Activated naive CD4-positive, alpha-beta T cell treated with anti-CD3 and anti-CD28 coated beads, Interleukin-2, amount 10 ng/mL, durations not matched to agents 7 days and 5 days (primary cell): ENCODE measurements around the gene FXYD2.

Source experiments
- CTCF ChIA-PET: fragments of 350-600 bp; sonication (Branson Sonifier 250); formaldehyde crosslinking; loops from one replicate; lab custom pipeline; 2021; ENCODE audit warnings: antibody characterized with exemption; lab: Charles Lee
- DNase-seq: peaks from one replicate; pipeline ENCODE4 v3.0.0-alpha.2; 2020
- H3K27ac Mint-ChIP-seq: one replicate; pipeline ENCODE4 v1.8.0; 2021; ENCODE audit warnings: mild to moderate bottlenecking, moderate library complexity, mixed read lengths
- H3K27me3 Mint-ChIP-seq: one replicate; pipeline ENCODE4 v1.8.0; 2021; ENCODE audit warnings: mild to moderate bottlenecking, mixed read lengths
- H3K36me3 Mint-ChIP-seq: one replicate; pipeline ENCODE4 v1.8.0; 2021; ENCODE audit warnings: mixed read lengths
- H3K4me1 Mint-ChIP-seq: one replicate; pipeline ENCODE4 v1.8.0; 2021; ENCODE audit warnings: mixed read lengths
- H3K4me3 Mint-ChIP-seq: one replicate; pipeline ENCODE4 v1.8.0; 2021; ENCODE audit warnings: mild to moderate bottlenecking, moderate library complexity, mixed read lengths
- H3K9me3 Mint-ChIP-seq: one replicate; pipeline ENCODE4 v1.8.0; 2021; ENCODE audit warnings: mixed read lengths

The FXYD2 gene

GRCh38 chr11:117789241-117789640 lies 35.3 kb downstream of the FXYD2 start:
- peaks cover 82% of the 10 kb centered on the region for H3K27me3 Mint-ChIP-seq
- CTCF ChIA-PET: interaction anchor here (0.8 to 1.1 kb wide), 2 partner anchors 18 to 362 kb away, joined by 3 read pairs; no protein-coding TSS in a partner anchor
- H3K9me3 Mint-ChIP-seq: no peaks in the 10 kb centered on the region
- H3K36me3 Mint-ChIP-seq: no peaks in the 10 kb centered on the region
- H3K4me1 Mint-ChIP-seq: no peaks in the 10 kb centered on the region
- H3K27ac Mint-ChIP-seq: no peak overlapping the region
- no peak for DNase-seq
- H3K4me3 Mint-ChIP-seq: no peak overlapping the region

DNA sequence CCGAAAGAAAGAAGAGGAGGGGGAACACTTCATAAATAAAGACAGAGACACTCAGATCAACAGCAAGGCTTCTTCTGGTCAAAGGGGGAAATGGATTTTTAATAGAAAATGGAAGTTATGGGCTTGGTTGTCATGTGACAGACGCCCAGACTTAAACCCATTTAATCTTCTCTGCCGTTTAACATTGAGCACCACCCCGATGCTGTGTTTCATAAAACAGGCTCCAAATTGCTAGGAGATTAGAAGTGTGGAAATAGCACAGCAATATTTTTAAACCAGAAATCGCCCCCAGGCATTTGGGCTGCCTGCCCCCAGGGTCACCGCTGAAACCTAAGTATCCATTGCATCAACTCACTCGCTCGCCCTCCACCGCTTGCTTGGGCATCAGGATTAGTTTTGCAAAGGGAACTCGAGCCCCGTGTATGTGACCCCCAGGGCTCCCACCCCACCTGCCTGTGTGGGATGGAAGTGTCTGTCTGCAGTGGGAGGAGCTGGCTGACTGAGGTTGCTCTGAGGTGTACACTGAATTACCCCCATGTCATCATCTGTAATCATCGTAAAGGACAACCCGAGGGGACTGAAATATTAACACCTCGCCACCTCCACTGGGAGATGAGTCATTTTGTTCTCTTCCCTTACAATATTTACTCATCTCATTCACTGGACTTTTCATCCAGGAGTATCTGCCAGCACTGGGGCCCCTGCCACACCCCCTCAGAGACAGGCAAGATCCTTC lies 38.2 kb downstream of the FXYD2 start:
- Mint-ChIP-seq H3K9me3 (no peaks in the 10 kb centered on the region), H3K4me1 (no peaks in the 10 kb centered on the region), H3K27me3 (peaks cover 66% of the 10 kb centered on the region), H3K36me3 (no peaks in the 10 kb centered on the region), H3K4me3 (no peak overlapping the region), H3K27ac (no peak overlapping the region)
- no peak for DNase-seq
- CTCF ChIA-PET: no interaction called here

GRCh38 chr11:117782101-117782500 lies 42.4 kb downstream of the FXYD2 start:
- Mint-ChIP-seq H3K4me3 (no peak overlapping the region), H3K36me3 (no peaks in the 10 kb centered on the region), H3K9me3 (no peaks in the 10 kb centered on the region), H3K27ac (no peak overlapping the region), H3K27me3 (peaks cover 64% of the 10 kb centered on the region), H3K4me1 (no peaks in the 10 kb centered on the region)
- no peak for DNase-seq
- CTCF ChIA-PET: no interaction called here

DNA sequence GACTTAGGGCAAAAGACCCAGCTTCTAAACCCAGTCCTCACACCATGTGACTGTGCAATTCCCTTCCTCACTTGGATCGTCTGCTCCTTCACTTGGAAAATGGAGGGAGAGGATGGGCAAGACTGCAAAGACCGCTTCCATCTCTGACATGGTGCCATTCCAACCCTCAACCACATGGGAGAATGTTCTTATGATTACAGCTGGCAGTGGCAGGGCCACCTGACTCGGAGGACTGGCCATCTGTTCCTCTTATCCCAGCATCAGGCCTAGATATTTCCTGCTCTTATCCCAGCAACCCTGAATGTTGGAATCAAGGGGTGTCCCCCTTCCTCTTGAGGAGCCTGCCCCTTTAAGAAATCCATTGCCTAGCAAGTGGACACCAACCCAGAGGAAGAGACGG lies 42.9 kb downstream of the FXYD2 start:
- H3K27me3 Mint-ChIP-seq: peaks cover 66% of the 10 kb centered on the region
- H3K4me3 Mint-ChIP-seq: no peak overlapping the region
- no peak overlapping the region for H3K27ac Mint-ChIP-seq
- CTCF ChIA-PET: no interaction called here
- no peaks in the 10 kb centered on the region for H3K9me3 Mint-ChIP-seq
- no peak for DNase-seq
- no peaks in the 10 kb centered on the region for H3K4me1 Mint-ChIP-seq
- no peaks in the 10 kb centered on the region for H3K36me3 Mint-ChIP-seq

- H3K4me3 Mint-ChIP-seq: no peak overlapping the region
- no peaks in the 10 kb centered on the region for H3K4me1 Mint-ChIP-seq
- CTCF ChIA-PET: no interaction called here
- no peak overlapping the region for H3K27ac Mint-ChIP-seq
- H3K27me3 Mint-ChIP-seq: peaks cover 63% of the 10 kb centered on the region
- no peak for DNase-seq
- no peaks in the 10 kb centered on the region for H3K36me3 Mint-ChIP-seq
- H3K9me3 Mint-ChIP-seq: no peaks in the 10 kb centered on the region
Observed at GRCh38 chr11:117780456-117780855, 44.1 kb downstream of the FXYD2 start.

DNA sequence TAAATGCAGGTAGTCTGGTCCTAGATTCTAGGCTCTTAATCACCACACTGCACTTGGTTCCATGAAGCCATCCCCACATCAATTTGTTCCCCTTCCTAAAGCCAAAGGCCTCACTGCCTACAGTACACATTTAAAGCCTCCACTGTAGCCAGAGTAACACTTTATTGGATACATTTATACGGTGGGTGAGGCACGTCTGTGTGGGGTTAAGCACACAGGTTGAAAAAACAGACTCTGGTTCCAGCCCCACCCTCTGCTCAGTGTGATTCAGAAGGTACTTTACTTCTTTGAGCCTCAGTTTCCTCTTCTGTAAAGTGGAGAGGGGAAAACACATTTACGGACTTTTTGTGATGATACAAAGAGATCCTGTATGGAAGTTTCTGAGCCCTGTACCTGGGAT lies 50.0 kb downstream of the FXYD2 start:
- H3K4me3 Mint-ChIP-seq: no peak overlapping the region
- CTCF ChIA-PET: interaction anchor here (1.4 kb wide), 1 partner anchor 348 kb away, joined by 3 read pairs; no protein-coding TSS in a partner anchor
- H3K27me3 Mint-ChIP-seq: peaks cover 38% of the 10 kb centered on the region
- no peak overlapping the region for H3K27ac Mint-ChIP-seq
- no peaks in the 10 kb centered on the region for H3K9me3 Mint-ChIP-seq
- H3K4me1 Mint-ChIP-seq: no peaks in the 10 kb centered on the region
- DNase-seq: no peak
- no peaks in the 10 kb centered on the region for H3K36me3 Mint-ChIP-seq

DNA sequence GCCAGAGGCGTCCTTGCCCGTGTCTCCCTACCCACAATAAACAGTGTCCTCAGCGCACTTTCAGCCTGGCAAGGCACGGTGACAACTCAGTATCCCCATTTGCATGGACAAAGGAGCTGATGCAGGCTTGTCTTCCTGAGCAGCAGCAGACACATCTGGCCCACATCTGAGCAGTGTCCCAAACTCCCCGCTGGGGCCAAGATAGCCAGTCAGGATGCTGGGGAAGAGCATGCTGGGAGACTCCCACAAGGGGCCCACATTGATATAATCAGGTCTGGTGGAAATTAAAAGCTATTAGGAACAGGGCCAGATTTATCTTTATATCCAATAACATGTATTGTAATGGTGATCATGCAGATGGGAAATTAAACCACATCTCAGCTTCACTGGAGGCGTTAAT lies 52.2 kb downstream of the FXYD2 start:
- no peak overlapping the region for H3K27ac Mint-ChIP-seq
- CTCF ChIA-PET: interaction anchor here (1.0 kb wide), 1 partner anchor 35 kb away, joined by 3 read pairs; no protein-coding TSS in a partner anchor
- no peak overlapping the region for H3K4me3 Mint-ChIP-seq
- no peaks in the 10 kb centered on the region for H3K4me1 Mint-ChIP-seq
- peaks cover 27% of the 10 kb centered on the region for H3K27me3 Mint-ChIP-seq
- DNase-seq: no peak
- no peaks in the 10 kb centered on the region for H3K36me3 Mint-ChIP-seq
- no peaks in the 10 kb centered on the region for H3K9me3 Mint-ChIP-seq

GRCh38 chr11:117771841-117772240 lies 52.7 kb downstream of the FXYD2 start:
- Mint-ChIP-seq H3K27ac (no peak overlapping the region), H3K4me1 (no peaks in the 10 kb centered on the region), H3K27me3 (peaks cover 25% of the 10 kb centered on the region), H3K9me3 (no peaks in the 10 kb centered on the region), H3K36me3 (no peaks in the 10 kb centered on the region), H3K4me3 (no peak overlapping the region)
- DNase-seq: no peak
- CTCF ChIA-PET: no interaction called here

DNA sequence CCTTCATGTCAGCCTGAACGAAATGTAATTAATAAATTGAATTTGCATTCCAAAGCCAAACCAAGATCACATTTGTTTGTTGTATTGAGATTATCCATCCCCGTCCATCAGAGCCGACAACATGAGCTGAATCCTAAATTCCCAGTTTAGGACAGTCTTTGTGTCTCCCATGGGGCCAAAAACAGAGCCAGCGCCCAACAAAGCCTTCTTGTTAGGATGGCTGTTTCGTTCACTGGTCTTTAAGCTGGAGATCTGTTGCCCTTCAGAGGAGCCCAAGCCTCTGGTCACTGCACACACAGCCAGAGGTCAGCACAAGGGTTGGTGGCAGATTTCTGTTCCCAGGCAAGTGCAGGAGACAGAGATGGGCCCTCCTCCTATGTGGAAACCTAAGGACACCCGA lies 53.3 kb downstream of the FXYD2 start:
- H3K9me3 Mint-ChIP-seq: no peaks in the 10 kb centered on the region
- H3K36me3 Mint-ChIP-seq: no peaks in the 10 kb centered on the region
- H3K27me3 Mint-ChIP-seq: peaks cover 19% of the 10 kb centered on the region
- H3K27ac Mint-ChIP-seq: no peak overlapping the region
- H3K4me3 Mint-ChIP-seq: no peak overlapping the region
- DNase-seq: no peak
- CTCF ChIA-PET: no interaction called here
- H3K4me1 Mint-ChIP-seq: no peaks in the 10 kb centered on the region

GRCh38 chr11:117770061-117770460 lies 54.5 kb downstream of the FXYD2 start:
- no peaks in the 10 kb centered on the region for H3K9me3 Mint-ChIP-seq
- H3K4me3 Mint-ChIP-seq: no peak overlapping the region
- no peaks in the 10 kb centered on the region for H3K36me3 Mint-ChIP-seq
- CTCF ChIA-PET: no interaction called here
- H3K27ac Mint-ChIP-seq: no peak overlapping the region
- H3K4me1 Mint-ChIP-seq: no peaks in the 10 kb centered on the region
- H3K27me3 Mint-ChIP-seq: peaks cover 13% of the 10 kb centered on the region
- DNase-seq: no peak
